HUES64 (cell line): ENCODE measurements around the gene NPBWR2.

ENCODE experiments used
- H3K27ac ChIP-seq: 2 replicates; pipeline ENCODE4 v1.7.0; 2013; ENCODE audit warnings: low read depth, low read length, inconsistent platforms
- H3K27me3 ChIP-seq: 2 replicates; pipeline ENCODE4 v1.6.1; 2013; ENCODE audit warnings: mild to moderate bottlenecking, low read length; ENCODE audit not compliant: insufficient read depth
- H3K36me3 ChIP-seq: 2 replicates; pipeline ENCODE4 v1.6.1; 2013; ENCODE audit warnings: mild to moderate bottlenecking, low read length; ENCODE audit not compliant: insufficient read depth
- H3K4me1 ChIP-seq: 2 replicates; pipeline ENCODE4 v1.6.1; 2013; ENCODE audit warnings: mild to moderate bottlenecking, low read length, moderate library complexity; ENCODE audit not compliant: insufficient read depth
- H3K4me3 ChIP-seq: 2 replicates; pipeline ENCODE4 v1.5.1; 2013; ENCODE audit warnings: mild to moderate bottlenecking, low read length, moderate library complexity
- H3K9ac ChIP-seq: 2 replicates; pipeline ENCODE4 v1.6.1; 2013; ENCODE audit warnings: mild to moderate bottlenecking, low read depth, low read length
- H3K9me3 ChIP-seq: 2 replicates; pipeline ENCODE4 v1.6.1; 2013; ENCODE audit warnings: low read depth, low read length; ENCODE audit not compliant: insufficient read depth
- WGBS: fragments of 150-250, 120-280 bp; methylation state at CpG from one replicate; pipeline ENCODE4 v1.1.7; 2013; ENCODE audit warnings: missing lambda C conversion rate; 5-methylcytosine and 5-hydroxymethylcytosine counted together

The NPBWR2 gene

DNA sequence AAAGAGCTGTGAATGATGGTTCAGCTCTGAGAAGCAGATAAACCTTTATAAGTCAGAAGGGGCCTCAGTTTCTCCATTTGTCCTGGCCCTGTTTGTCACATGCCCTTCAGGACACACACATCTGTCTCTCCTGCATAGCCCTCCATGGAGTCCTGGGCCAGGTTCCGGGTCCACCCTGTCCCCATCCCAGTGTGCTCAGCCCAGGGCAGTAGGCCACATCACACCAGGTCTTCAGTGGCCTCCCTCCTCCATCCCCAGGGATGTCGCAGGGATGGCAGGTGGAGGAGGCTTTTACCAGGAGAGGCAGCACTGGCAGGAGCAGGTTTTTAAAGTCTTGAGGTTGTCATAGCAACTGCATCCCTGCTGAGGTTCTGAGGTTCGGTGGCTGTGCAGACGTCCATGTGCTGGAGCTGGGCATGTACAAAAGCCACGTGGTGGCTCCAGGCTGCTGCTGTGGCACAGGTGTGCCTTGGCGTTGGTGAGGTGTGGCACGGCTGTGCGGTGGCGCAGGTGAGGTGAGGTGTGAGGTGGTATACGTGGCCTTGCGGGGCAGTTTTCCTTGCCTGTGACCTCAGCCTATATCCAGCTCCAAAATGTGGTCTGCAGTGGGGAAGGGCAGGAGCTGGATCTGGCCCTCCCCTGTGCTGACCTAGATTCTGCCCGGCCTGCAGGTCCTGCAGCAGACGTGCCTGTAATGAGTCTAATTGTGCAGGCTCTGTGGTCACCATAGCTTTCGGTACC, 8.0 kb upstream of the NPBWR2 start:
- Histone ChIP-seq H3K4me1 (no peaks in the 10 kb centered on the region), H3K27ac (no peak overlapping the region), H3K9me3 (no peaks in the 10 kb centered on the region), H3K9ac (no peak overlapping the region), H3K36me3 (no peaks in the 10 kb centered on the region), H3K27me3 (no peaks in the 10 kb centered on the region), H3K4me3 (no peak overlapping the region)
- 84% methylated on average over 13 of the region's 14 CpGs for WGBS

- Histone ChIP-seq H3K27ac (no peak overlapping the region), H3K27me3 (no peaks in the 10 kb centered on the region), H3K4me1 (no peaks in the 10 kb centered on the region), H3K36me3 (no peaks in the 10 kb centered on the region), H3K4me3 (no peak overlapping the region), H3K9ac (no peak overlapping the region), H3K9me3 (no peaks in the 10 kb centered on the region)
- WGBS, result 88% methylated on average over 14 of the region's 14 CpGs
Measured at GRCh38 chr20:64114356-64114971, 7.1 kb upstream of the NPBWR2 start.

DNA sequence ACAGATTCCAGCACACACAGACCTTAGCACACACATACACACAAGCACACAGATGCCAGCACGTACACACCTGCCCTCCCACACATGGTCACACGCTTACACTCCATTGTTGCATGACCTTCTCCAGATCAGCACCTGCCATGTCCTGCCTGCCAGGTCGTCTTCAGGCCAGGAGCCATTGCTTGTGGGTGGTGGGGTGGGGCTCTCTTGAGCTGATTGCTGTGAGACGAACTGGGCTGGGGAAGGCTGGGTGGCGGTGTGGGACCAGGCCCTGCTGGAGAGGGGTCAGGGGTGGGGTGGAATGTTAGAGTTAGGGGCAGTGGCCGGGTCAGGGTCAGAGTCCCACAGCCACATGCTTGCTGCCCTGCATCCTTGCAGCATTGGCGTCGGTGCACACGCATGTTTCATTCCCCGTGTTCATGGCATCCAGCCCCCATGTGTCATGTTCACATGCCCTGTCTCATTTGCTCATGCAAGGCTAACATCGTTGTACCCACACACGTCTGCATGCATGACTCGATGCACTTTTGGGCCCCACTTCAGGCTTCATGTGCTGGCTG, 6.5 kb upstream of the NPBWR2 start:
- Histone ChIP-seq H3K27me3 (no peaks in the 10 kb centered on the region), H3K27ac (no peak overlapping the region), H3K9me3 (no peaks in the 10 kb centered on the region), H3K4me3 (no peak overlapping the region), H3K4me1 (no peaks in the 10 kb centered on the region), H3K36me3 (no peaks in the 10 kb centered on the region), H3K9ac (no peak overlapping the region)
- 92% methylated on average over 13 of the region's 13 CpGs for WGBS

- Histone ChIP-seq H3K27me3 (no peaks in the 10 kb centered on the region), H3K9me3 (no peaks in the 10 kb centered on the region), H3K4me3 (no peak overlapping the region), H3K27ac (no peak overlapping the region), H3K4me1 (no peaks in the 10 kb centered on the region), H3K9ac (no peak overlapping the region), H3K36me3 (no peaks in the 10 kb centered on the region)
- WGBS, result 89% methylated on average over 5 of the region's 6 CpGs
Measured at GRCh38 chr20:64113444-64113775, 6.0 kb upstream of the NPBWR2 start.

DNA sequence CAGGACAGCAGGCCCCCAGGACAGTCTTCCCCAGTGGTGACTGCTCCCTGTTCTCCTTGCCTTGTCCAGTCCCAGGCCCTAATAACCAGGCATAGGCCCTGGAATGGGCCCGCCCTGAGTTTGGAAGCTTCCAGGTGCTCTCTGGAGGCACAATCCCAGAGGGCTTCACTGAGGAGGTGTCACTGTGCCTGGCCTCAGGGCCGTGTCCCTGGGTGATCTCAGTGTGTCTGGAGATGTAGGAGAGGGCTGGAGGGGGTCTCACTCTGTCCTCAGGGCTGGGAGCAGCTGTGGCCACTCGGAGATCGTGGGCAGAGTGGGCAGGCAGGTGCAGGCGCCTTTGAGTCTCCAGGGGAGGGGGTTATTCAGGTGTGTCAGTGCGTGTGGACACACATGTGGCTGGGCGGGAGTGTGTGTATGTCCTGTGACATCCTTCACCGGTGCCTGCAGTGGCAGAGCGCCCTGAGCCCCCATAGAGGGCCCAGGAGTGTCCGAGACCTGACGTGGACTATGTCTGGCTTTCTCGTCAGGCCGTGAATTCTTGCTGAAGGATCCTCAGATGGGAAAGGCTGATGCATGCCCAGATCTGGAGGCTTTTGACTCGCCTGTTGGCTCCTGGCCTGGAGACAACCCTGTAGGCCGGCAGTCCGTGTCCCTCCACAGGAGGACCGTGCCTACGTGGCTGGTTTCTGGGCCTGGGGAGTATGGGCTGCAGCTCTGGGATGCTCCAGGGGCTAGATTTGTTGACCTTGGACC, 5.5 kb upstream of the NPBWR2 start:
- Histone ChIP-seq H3K27me3 (no peaks in the 10 kb centered on the region), H3K27ac (no peak overlapping the region)
- WGBS, result 91% methylated on average over 18 of the region's 18 CpGs

GRCh38 chr20:64111841-64112641, 4.7 kb upstream of the NPBWR2 start:
- no peak overlapping the region for H3K4me3 ChIP-seq
- H3K9me3 ChIP-seq, result no peaks in the 10 kb centered on the region
- 92% methylated on average over 19 of the region's 19 CpGs for WGBS
- no peak overlapping the region for H3K27ac ChIP-seq
- H3K9ac ChIP-seq, result no peak overlapping the region; the same call in 1 of the 2 replicates
- H3K36me3 ChIP-seq, result no peaks in the 10 kb centered on the region
- no peaks in the 10 kb centered on the region for H3K27me3 ChIP-seq
- H3K4me1 ChIP-seq, result no peaks in the 10 kb centered on the region

More for the DNA sequence above, 5.5 kb upstream of the NPBWR2 start:
- Histone ChIP-seq H3K9ac (no peak overlapping the region), H3K9me3 (no peaks in the 10 kb centered on the region), H3K36me3 (no peaks in the 10 kb centered on the region), H3K4me3 (no peak overlapping the region), H3K4me1 (no peaks in the 10 kb centered on the region)

GRCh38 chr20:64110411-64111068, 3.2 kb upstream of the NPBWR2 start:
- Histone ChIP-seq H3K27me3 (no peaks in the 10 kb centered on the region), H3K4me1 (no peaks in the 10 kb centered on the region), H3K4me3 (no peak overlapping the region), H3K36me3 (no peaks in the 10 kb centered on the region), H3K9me3 (no peaks in the 10 kb centered on the region), H3K9ac (no peak overlapping the region; the same call in 1 of the 2 replicates), H3K27ac (no peak overlapping the region)
- WGBS, result 92% methylated on average over 10 of the region's 10 CpGs

DNA sequence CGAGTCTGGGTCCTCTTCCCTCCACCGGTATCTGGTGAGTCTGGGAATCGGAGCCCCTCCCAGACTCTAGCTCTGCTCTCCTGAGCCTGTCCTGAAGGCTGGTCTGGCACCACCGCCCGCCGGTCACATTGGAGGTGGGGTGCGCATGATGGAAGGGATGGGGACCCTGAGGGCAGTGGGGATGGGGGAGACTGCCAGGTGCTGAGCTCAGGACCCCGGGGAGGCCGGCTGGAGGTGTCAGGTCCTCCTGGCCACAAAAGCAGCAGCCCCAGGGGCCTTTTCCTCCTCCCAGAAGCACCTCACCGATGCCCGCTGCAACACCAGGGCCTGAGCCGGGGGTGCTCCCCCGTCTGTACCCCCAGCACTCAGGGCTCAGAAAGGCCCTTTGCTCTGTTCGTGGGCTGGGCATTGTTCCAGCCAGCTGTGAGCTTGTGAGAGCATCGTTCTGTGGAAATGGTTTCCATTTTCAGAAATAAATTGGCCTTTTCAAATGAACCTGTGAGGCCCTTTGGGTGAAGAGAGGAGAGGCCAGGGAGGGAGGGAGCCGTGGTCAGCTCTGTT, 2.5 kb upstream of the NPBWR2 start:
- no peaks in the 10 kb centered on the region for H3K36me3 ChIP-seq
- no peak overlapping the region for H3K4me3 ChIP-seq
- no peak overlapping the region for H3K27ac ChIP-seq
- H3K27me3 ChIP-seq, result no peaks in the 10 kb centered on the region
- no peaks in the 10 kb centered on the region for H3K9me3 ChIP-seq
- no peak overlapping the region; the same call in 1 of the 2 replicates for H3K9ac ChIP-seq
- 91% methylated on average over 16 of the region's 16 CpGs for WGBS
- H3K4me1 ChIP-seq, result no peaks in the 10 kb centered on the region

DNA sequence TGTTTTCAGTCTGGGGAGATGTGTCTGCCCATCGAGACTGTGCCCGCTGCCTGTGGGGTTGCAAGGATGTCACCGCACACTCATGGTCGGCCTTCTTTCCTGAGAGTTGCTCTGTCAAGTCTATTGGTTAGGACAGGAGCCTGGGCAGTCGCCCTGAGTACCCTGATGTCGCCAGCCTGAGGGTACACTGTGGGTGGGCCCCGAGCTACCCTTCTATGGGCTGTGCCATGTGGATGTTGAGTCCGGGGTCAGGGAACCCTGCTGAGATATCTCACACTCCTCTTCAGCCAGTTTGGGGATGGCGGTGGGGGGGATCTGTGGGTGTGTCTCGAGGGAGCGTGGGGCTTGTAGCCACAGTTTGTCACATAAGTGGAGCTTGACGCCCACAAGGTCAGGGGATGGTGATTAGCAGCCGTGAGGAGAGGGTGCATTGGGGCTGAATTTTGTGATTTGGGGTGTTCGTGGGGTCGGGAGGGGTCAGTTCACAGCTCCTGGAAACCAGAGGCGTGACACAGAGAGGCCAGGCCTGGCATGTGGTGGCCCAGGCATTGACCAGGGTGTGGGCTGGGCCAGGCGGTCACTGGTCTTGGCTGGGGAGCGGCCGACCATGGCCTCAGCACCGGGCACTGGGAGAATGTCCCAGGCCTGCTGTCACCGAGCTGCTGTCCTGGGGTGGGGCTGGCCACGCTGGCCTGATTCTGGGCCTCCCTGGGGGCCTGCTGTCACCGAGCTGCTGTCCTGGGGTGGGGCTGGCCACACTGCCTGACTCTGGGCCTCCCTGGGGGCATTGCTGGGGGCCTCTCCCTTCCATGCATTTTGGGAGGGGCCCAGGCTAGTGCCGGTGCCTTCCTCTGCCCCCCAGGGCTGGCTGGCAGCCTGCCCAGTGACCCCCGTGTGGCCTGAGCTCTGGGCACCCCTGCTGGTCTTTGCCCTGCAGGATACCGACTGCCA, 1.6 kb upstream of the NPBWR2 start:
- Histone ChIP-seq H3K36me3 (no peaks in the 10 kb centered on the region), H3K27me3 (no peaks in the 10 kb centered on the region), H3K27ac (no peak overlapping the region), H3K9ac (no peak overlapping the region), H3K4me1 (no peaks in the 10 kb centered on the region), H3K9me3 (no peaks in the 10 kb centered on the region), H3K4me3 (no peak overlapping the region)
- 88% methylated on average over 26 of the region's 26 CpGs for WGBS
